ENCODE data around the gene CD274. TPM values are rescaled to one million over a fixed set of nuclear protein-coding genes. Genes with fewer than 3 reads are reported as not detected.

CD274 gene
- total RNA-seq (ENCODE audit: low replicate concordance): 0.33 and 1.1 TPM in 2 replicates

GRCh38 chr9:5450359-5451091 lies at the start of gene CD274:
CD274 (plus strand) TSS chr9:5450542; CDS start chr9:5456114, 5,572 bp downstream.
- TF ChIP-seq CTCF (IDR thresholded peaks at IDR 0.05; ENCODE audit: insufficient read depth, low read length): peak; percentile 79
- peak within 1 kb of the TSS; percentile 71 for H3K4me3 ChIP-seq (ENCODE audit: low read depth, low read length)
- DNase-seq (ENCODE audit: low read depth): peak; percentile 81

GRCh38 chr9:5402217-5402616 lies 48.1 kb upstream of the CD274 start:
- TF ChIP-seq CTCF (IDR thresholded peaks at IDR 0.05; ENCODE audit: insufficient read depth, low read length): no peak
- no peak overlapping the region for H3K4me3 ChIP-seq (ENCODE audit: low read depth, low read length)
- DNase-seq (ENCODE audit: low read depth): no peak

- TF ChIP-seq CTCF (IDR thresholded peaks at IDR 0.05; ENCODE audit: insufficient read depth, low read length): no peak
- no peak overlapping the region for H3K4me3 ChIP-seq (ENCODE audit: low read depth, low read length)
- DNase-seq (ENCODE audit: low read depth): no peak
Measured at GRCh38 chr9:5408596-5408995, 41.7 kb upstream of the CD274 start.

- DNase-seq (ENCODE audit: low read depth): no peak
- TF ChIP-seq CTCF (IDR thresholded peaks at IDR 0.05; ENCODE audit: insufficient read depth, low read length): no peak
- H3K4me3 ChIP-seq (ENCODE audit: low read depth, low read length): no peak overlapping the region
Measured at GRCh38 chr9:5416953-5417352, 33.4 kb upstream of the CD274 start.

GRCh38 chr9:5418481-5418880 lies 31.9 kb upstream of the CD274 start:
- no peak for DNase-seq (ENCODE audit: low read depth)
- H3K4me3 ChIP-seq (ENCODE audit: low read depth, low read length): no peak overlapping the region
- no peak for TF ChIP-seq CTCF (IDR thresholded peaks at IDR 0.05; ENCODE audit: insufficient read depth, low read length)

GRCh38 chr9:5419987-5420386 lies 30.4 kb upstream of the CD274 start:
- no peak for TF ChIP-seq CTCF (IDR thresholded peaks at IDR 0.05; ENCODE audit: insufficient read depth, low read length)
- H3K4me3 ChIP-seq (ENCODE audit: low read depth, low read length): no peak overlapping the region
- DNase-seq (ENCODE audit: low read depth): no peak

- no peak overlapping the region for H3K4me3 ChIP-seq (ENCODE audit: low read depth, low read length)
- TF ChIP-seq CTCF (IDR thresholded peaks at IDR 0.05; ENCODE audit: insufficient read depth, low read length): no peak
- no peak for DNase-seq (ENCODE audit: low read depth)
Measured at GRCh38 chr9:5421163-5421562, 29.2 kb upstream of the CD274 start.
